GM23248 (cell line): ENCODE measurements around the gene CHN1.

Experiments
- EZH2 ChIP-seq: fragments of 200-600 bp; sonication (generic); IDR thresholded peaks from 2 replicates; pipeline ENCODE4 v1.6.1; 2018; ENCODE audit warnings: antibody characterized with exemption, mild to moderate bottlenecking; ENCODE audit not compliant: insufficient read depth, poor library complexity, severe bottlenecking
- EZH2phosphoT487 ChIP-seq: fragments of 200-600 bp; sonication (generic); IDR thresholded peaks from 2 replicates; pipeline ENCODE4 v1.6.1; 2018; ENCODE audit warnings: antibody characterized with exemption, moderate library complexity, mild to moderate bottlenecking, low read depth; ENCODE audit not compliant: insufficient read depth

DNA sequence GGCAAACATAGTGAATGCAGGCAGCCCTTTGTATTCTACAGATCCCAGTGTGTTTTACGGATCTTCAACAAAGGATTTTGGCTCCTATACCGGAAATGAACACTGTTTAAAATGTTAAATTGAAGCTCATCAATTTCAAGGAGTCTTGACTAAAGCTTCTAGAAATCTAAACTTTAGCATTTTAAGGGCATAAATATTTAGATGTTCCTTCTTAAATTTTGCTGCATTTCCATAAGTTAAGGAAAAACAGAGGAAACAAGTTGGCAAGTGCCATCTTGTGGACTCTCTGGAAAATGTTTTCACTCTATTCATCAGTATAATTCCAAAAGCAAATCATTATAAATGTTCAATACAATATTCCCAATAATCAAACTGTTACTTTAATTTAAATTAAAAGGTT is 19.6 kb downstream of the CHN1 start:
- TF ChIP-seq EZH2, result no peak
- TF ChIP-seq EZH2phosphoT487, result no peak
